ENCODE measurements around the gene TAF13.
"Not testable (repeated sequence)": the region's sequence is repeated elsewhere in the genome, so short reads cannot be mapped to it uniquely, and the experiment has no call there.

TAF13 gene

DNA sequence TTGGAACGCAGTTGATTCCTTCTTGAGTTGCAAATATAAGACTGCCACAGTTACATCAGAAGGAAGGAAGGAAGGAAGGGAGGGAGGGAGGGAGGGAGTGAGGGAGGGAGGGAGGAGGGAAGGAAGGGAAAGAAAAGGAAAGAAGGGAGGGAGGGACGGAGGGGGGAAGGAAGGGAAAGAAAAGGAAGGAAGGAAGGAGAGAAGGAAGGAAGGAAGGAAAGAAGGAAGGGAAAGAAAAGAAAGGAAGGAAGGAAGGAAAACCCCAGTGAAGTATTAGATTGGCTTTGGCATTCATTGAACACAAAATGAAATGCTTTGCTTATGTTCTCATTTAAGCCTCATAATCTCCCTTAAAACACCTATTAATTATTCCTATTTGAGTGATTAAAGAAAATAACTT is 27.5 kb downstream of the TAF13 start:
- DNase-seq (ENCODE audit: low read depth in 3 of 3, low spot score in 1 of 3): no peak

DNA sequence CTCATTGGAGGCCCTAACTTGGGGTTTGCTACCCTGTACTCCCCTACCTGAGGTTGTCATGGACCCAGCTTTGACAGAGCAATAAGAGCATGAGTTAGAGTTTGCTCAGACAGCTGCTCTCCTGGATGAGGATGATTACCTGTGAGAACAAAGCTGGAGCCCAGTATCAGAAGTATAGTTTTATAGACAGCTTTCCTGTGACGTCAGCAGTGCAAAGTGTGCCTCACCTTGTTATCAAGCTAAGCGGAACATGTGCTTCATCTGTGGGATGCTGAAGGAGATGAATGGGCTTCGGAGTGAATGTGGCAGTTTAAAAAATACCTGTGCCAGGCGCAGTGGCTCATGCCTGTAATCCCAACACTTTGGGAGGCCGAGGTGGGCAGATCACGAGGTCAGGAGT is 28.5 kb downstream of the TAF13 start:
- no peak for DNase-seq (ENCODE audit: low read depth in 3 of 3, low spot score in 1 of 3)

DNA sequence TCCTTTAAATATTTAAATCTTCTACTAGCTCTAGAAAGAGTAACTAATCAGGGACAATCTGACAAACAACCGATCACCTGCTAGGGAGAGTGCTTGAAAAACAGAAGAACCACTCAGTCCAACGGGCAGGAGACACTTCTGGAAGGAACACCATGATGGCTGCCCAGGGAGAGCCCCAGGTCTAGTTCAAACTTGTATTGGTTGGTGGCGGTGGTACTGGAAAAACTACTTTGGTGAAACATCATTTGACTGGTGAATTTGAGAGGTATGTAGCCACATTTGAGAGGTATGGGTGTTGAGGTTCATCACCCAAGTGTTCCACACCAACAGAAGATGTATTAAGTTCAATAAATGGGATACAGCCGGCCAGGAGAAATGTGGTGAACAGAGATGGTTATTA is 29.1 kb downstream of the TAF13 start:
- DNase-seq (ENCODE audit: low read depth in 3 of 3, low spot score in 1 of 3): no peak

DNA sequence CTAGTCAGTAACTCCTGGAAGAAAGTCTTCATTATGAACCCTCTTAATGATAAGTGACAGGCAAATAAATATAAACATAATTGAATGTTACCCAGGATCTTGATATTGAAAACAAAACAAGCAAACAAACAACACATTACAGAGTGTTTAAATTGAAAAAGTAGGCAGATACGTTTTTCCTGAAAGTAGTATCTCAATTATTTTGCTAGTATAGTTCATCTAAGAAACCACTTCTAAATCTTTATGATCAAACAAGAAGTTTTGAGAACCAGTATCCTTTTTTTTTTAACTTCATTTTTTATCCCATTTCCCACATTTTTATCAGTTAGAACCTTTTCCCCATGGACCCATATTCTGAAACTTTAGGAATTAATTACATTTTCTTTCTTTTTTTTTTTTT is 30.2 kb downstream of the TAF13 start:
- no peak for DNase-seq (ENCODE audit: low read depth in 3 of 3, low spot score in 1 of 3)

- peak; percentile 87 to 93 (median 92) for DNase-seq (ENCODE audit: low read depth in 3 of 3, low spot score in 1 of 3)
These were observed 34.0 kb downstream of the TAF13 start, which contains the start of gene WDR47 for GRCh38 chr1:109041621-109042468. WDR47 (minus strand) TSS chr1:109042102; CDS start chr1:109023512, 18,590 bp downstream.

DNA sequence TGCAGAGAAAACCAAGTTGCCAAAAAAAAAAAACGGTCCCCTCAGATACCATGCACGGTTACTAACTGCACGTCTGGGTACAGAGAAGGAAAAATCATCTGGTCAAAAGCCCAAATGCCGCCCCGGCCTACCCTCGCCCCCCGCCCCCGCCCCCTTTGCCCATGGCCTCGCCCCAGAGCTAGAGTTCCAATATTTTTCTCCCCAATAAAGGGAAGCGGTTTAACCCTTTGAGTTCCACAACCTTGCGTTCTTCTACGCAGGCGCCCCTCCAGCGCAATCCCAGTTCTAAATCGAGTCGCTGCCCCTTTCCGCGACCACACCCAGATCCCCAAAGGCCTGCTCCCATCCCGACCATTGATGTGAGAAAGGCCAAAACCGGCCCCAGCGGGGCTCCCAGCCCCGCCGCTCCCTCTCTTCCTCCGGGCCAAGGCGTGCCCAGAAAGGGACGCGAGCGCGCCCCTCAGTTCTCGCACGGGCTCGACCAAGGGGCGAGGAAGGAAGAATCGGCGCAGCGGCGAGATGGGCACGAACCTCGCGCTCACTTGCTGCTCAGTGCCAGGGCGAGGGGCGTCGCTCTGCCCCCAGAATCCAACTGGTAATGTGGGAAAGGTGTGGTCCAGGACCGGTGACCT is 34.7 kb downstream of the TAF13 start:
- peak in 1 of 3 donors; percentile 3 for DNase-seq (ENCODE audit: low read depth in 3 of 3, low spot score in 1 of 3)

DNA sequence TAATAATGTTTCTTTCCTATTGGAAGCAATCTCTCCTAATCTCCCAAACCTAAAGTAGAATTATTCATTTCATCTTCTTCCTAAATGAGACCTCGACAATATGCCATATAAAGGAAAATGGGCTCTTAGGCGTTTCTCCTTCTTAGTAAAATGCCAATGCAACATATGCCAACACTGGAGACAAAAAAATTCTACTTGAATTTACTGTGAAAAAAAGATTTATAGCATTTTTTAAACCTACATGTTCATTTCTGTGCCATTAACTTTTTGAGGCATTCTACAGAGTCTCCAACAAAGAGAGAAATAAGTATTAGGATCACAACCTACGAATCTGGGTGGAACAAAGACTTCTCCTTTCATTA is 35.2 kb downstream of the TAF13 start:
- DNase-seq (ENCODE audit: low read depth in 3 of 3, low spot score in 1 of 3): no peak

DNA sequence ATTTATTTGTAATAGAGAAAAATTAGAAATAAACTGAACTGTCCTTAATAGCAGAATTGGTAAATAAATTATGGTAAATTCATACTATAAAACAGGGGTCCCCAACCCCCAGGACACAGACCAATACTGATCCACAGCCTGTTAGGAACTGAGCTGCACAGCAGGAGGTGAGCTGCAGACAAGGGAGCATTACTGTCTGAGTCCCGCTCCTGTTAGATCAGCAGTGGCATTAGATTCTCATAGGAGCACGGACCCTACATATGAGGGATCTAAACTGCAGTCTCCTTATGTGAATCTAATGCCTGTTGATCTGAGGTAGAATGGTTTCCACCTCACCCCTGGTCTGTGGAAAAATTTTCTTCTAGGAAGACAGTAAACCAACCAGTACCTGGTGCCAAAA is 41.4 kb downstream of the TAF13 start:
- no peak for DNase-seq (ENCODE audit: low read depth in 3 of 3, low spot score in 1 of 3)

DNA sequence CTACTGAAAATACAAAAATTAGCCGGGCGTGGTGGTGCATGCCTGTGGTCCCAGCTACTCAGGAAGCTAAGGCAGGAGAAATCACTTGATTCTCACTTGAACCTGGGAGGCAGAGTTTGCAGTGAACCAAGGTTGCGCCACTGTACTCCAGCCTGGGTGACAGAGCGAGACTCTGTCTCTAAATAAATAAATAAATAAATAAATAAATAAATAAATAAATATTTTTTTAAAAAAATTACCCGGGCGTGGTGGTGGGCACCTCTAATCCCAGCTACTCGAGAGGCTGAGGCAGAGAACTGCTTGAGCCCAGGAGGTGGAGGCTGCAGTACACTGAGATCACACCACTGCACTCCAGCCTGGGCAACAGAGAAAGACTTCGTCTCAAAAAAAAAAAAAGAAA is 46.3 kb downstream of the TAF13 start:
- not testable (repeated sequence) for DNase-seq (ENCODE audit: low read depth in 3 of 3, low spot score in 1 of 3)

- no peak for DNase-seq (ENCODE audit: low read depth in 3 of 3, low spot score in 1 of 3)
These were observed 48.0 kb downstream of the TAF13 start for GRCh38 chr1:109027841-109028240.

- DNase-seq (ENCODE audit: low read depth in 3 of 3, low spot score in 1 of 3): no peak
These were observed 50.1 kb downstream of the TAF13 start for GRCh38 chr1:109025694-109026093.

DNA sequence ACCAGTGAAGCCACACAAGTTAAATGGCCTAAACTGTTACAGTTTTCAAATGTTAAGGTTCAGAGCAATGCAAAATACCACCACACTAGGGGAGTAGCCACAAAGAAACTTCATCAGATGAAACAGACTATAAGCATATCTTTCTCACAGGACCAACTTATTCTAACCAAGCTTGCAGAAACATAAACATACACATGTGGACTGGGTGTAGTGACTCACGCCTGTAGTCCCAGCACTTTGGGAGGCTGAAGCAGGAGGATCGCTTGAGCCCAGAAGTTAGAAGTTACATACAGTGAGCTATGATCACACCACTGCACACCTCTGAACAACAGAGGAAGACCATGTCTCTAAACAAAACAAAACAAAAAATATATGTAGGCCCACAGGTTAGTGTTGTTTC is 51.2 kb downstream of the TAF13 start:
- DNase-seq (ENCODE audit: low read depth in 3 of 3, low spot score in 1 of 3): no peak

- DNase-seq (ENCODE audit: low read depth in 3 of 3, low spot score in 1 of 3): no peak
These were observed 55.0 kb downstream of the TAF13 start for GRCh38 chr1:109020693-109021257.

GRCh38 chr1:109017719-109018118 is 58.1 kb downstream of the TAF13 start:
- not testable (repeated sequence) for DNase-seq (ENCODE audit: low read depth in 3 of 3, low spot score in 1 of 3)

DNA sequence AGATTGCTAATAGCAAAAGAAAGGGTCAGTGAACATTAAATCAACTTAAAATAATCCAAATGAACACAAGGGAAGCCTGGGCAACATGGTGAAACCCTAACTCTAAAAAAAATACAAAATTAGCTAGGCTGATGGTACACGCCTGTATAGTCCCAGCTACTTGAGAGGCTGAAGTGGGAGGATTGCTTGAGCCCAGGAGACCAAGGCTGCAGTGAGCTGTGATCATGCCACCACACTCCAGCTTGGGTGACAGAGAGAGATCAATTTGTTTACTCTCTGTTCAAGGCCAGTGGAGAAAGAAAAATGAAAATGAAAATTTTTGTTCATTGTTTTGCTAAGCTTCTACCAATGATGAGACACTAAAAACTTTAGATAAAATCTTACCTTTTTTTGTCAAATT is 58.7 kb downstream of the TAF13 start:
- DNase-seq (ENCODE audit: low read depth in 3 of 3, low spot score in 1 of 3): no peak
